ENCODE results near the gene SRF. TPM values are rescaled to one million over a fixed set of nuclear protein-coding genes. Genes with fewer than 3 reads are reported as not detected.

SRF gene
- total RNA-seq, 1 experiment from 2014 or later, result 35.0 TPM

DNA sequence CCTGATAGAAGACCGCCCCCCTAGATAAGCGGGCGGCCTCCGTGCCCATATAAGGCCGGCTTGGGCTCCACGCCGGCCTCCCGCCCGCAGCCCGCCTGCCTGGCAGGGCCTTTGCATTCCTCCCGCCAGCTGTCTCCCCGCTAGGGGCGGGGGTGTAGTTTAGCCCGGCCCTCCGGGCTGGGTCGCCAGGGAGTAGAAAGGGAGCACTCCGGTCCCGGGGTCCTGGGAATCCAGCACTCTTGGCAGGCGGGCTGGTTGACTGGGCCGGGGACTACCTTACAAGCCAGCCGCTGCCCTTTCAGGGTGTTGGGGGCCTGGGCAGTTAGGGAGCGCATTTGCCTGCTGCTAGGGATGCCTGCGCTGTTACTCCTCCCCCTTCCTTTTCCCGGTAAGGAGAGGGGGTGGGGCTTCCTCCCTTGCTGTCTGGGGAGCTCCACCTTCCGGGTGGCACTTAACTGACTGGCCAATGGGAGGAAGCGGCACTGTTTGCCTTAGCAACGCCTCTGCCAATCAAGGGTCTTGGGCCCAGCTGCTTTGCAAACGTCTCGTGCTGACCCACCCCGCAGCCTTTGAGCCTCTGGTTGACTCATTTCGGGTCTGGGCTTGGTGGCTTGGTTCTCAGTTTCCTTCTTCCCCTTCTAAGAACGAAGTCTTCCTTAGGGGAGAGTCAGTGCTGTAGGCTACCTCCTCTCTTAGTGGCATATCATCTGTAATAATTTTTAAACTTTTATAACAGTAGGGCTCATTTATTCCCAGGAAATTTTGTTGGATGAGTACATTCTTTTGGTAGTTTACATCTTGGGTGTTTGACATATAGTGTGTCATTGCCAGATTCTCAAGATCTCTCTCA lies 3.4 kb downstream of the SRF start:
- H3K27me3 ChIP-seq (ENCODE audit: low read length), result no peaks in the 10 kb centered on the region
- peaks cover 11% of the 10 kb centered on the region for H4K20me1 ChIP-seq (ENCODE audit: low read length)
- peaks cover 29% of the 10 kb centered on the region for H3K4me1 ChIP-seq (ENCODE audit: insufficient read depth, low read length)
- ChIA-PET CTCF (interaction anchor here (0.6 to 1.0 kb wide), 2 partner anchors 31 to 223 kb away, joined by 5 to 6 read pairs; no protein-coding TSS in a partner anchor), POLR2A (ENCODE audit: unreplicated experiment) (interaction anchor here (0.5 to 0.6 kb wide), 2 partner anchors 44 to 148 kb away, joined by 3 read pairs; no protein-coding TSS in a partner anchor)
- DNase-seq (peak; percentile 98), ATAC-seq (peak; percentile 55)
- H3K27ac ChIP-seq (ENCODE audit: low read length), result peak overlapping the region; percentile 37
- no peak overlapping the region for H3K9ac ChIP-seq (ENCODE audit: low read length)
- H3K9me2 ChIP-seq (replicated peaks; ENCODE audit: low read length), result no peaks in the 10 kb centered on the region
- BruUV-seq (replicated peaks), result no TSS peak
- H3K4me2 ChIP-seq (ENCODE audit: low read length), result peak overlapping the region; percentile 86
- intact Hi-C loops (cut with micrococcal nuclease), result no loop called here
- TF ChIP-seq, protein P1, sequence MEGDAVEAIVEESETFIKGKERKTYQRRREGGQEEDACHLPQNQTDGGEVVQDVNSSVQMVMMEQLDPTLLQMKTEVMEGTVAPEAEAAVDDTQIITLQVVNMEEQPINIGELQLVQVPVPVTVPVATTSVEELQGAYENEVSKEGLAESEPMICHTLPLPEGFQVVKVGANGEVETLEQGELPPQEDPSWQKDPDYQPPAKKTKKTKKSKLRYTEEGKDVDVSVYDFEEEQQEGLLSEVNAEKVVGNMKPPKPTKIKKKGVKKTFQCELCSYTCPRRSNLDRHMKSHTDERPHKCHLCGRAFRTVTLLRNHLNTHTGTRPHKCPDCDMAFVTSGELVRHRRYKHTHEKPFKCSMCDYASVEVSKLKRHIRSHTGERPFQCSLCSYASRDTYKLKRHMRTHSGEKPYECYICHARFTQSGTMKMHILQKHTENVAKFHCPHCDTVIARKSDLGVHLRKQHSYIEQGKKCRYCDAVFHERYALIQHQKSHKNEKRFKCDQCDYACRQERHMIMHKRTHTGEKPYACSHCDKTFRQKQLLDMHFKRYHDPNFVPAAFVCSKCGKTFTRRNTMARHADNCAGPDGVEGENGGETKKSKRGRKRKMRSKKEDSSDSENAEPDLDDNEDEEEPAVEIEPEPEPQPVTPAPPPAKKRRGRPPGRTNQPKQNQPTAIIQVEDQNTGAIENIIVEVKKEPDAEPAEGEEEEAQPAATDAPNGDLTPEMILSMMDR (conservative IDR thresholded peaks at IDR 0.05; ENCODE audit: low read depth, low read length), result no peak
- TF ChIP-seq EZH2 (IDR thresholded peaks at IDR 0.05; ENCODE audit: low read length, unreplicated experiment) (no peak), EZH2phosphoT487 (IDR thresholded peaks at IDR 0.05; ENCODE audit: borderline replicate concordance, low read length) (no peak)
- H3K36me3 ChIP-seq (ENCODE audit: low read depth, low read length), result peaks cover 31% of the 10 kb centered on the region
- H3K4me3 ChIP-seq (ENCODE audit: low read length), result peak overlapping the region; percentile 94
- peak overlapping the region; percentile 61 for H2AFZ ChIP-seq (ENCODE audit: low read length)
- H3K79me2 ChIP-seq (ENCODE audit: low read length), result peaks cover 38% of the 10 kb centered on the region
- no peaks in the 10 kb centered on the region for H3F3A ChIP-seq (ENCODE audit: low read length, unreplicated experiment)
- H3K9me3 ChIP-seq (ENCODE audit: low read length), result no peaks in the 10 kb centered on the region

DNA sequence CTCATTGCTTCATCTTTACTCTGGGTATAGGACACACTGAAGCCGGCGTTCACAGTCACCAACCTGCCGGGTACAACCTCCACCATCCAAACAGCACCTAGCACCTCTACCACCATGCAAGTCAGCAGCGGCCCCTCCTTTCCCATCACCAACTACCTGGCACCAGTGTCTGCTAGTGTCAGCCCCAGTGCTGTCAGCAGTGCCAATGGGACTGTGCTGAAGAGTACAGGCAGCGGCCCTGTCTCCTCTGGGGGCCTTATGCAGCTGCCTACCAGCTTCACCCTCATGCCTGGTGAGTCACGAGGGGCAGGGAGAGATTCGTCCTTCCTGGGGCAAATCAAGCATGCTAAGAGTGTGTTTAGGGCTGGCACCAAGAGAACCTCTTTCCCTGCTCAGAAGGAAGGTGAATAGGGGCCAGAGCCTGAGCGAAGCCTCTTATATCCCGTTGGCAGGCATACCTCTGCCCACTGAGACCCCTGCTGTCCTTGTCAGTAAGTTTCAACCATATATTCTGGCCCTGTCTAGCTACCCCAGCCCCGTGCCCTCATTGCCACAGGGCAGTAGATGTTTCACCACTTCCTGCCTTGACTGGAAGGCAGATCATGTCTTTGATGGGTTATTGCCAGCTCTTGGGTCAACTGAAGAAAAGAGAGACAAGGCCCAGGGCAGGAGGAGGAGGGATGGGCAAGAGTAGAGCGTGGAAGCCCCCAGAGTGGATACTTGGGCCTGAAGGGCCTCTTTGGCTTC lies 4.8 kb downstream of the SRF start:
- Histone ChIP-seq H3K9me2 (replicated peaks; ENCODE audit: low read length) (no peaks in the 10 kb centered on the region), H3K9me3 (ENCODE audit: low read length) (no peaks in the 10 kb centered on the region), H3K4me3 (ENCODE audit: low read length) (no peak overlapping the region), H3K79me2 (ENCODE audit: low read length) (peaks cover 38% of the 10 kb centered on the region), H3K9ac (ENCODE audit: low read length) (no peak overlapping the region), H3K4me2 (ENCODE audit: low read length) (no peak overlapping the region), H3K27me3 (ENCODE audit: low read length) (no peaks in the 10 kb centered on the region), H3K27ac (ENCODE audit: low read length) (no peak overlapping the region), H3K36me3 (ENCODE audit: low read depth, low read length) (peaks cover 31% of the 10 kb centered on the region), H3F3A (ENCODE audit: low read length, unreplicated experiment) (no peaks in the 10 kb centered on the region), H2AFZ (ENCODE audit: low read length) (no peak overlapping the region), H4K20me1 (ENCODE audit: low read length) (peaks cover 11% of the 10 kb centered on the region), H3K4me1 (ENCODE audit: insufficient read depth, low read length) (peaks cover 24% of the 10 kb centered on the region)
- no peak for ATAC-seq
- ChIA-PET CTCF (no interaction called here), POLR2A (ENCODE audit: unreplicated experiment) (no interaction called here)
- BruUV-seq (replicated peaks), result no TSS peak
- TF ChIP-seq EZH2 (IDR thresholded peaks at IDR 0.05; ENCODE audit: low read length, unreplicated experiment) (no peak), EZH2phosphoT487 (IDR thresholded peaks at IDR 0.05; ENCODE audit: borderline replicate concordance, low read length) (no peak)
- TF ChIP-seq, protein P1 (conservative IDR thresholded peaks at IDR 0.05; ENCODE audit: low read depth, low read length), result no peak
- intact Hi-C loops (cut with micrococcal nuclease), result no loop called here
- DNase-seq, result no peak

All from PC-3 (cell line).